ENCODE data around the gene ADCY4.

Gene ADCY4

GRCh38 chr14:24309538-24310264 is 25.2 kb downstream of the ADCY4 start, which contains the start of gene LTB4R2:
TSS of gene LTB4R2 (plus strand) at chr14:24310140. CDS start at chr14:24310665, 525 bp downstream.
- no peak for DNase-seq (ENCODE audit: extremely low read depth, low read depth)
- TF ChIP-seq CTCF (IDR thresholded peaks at IDR 0.05; ENCODE audit: low read depth, low read length) = no peak

GRCh38 chr14:24308342-24309124 is 26.3 kb downstream of the ADCY4 start:
- no peak for DNase-seq (ENCODE audit: extremely low read depth, low read depth)
- no peak for TF ChIP-seq CTCF (IDR thresholded peaks at IDR 0.05; ENCODE audit: low read depth, low read length)

- TF ChIP-seq CTCF (IDR thresholded peaks at IDR 0.05; ENCODE audit: low read depth, low read length) = peak; percentile 98
- DNase-seq (ENCODE audit: extremely low read depth, low read depth) = no peak
Observed at GRCh38 chr14:24307575-24308341, 27.1 kb downstream of the ADCY4 start, which contains the start of gene CIDEB. TSS of gene CIDEB (minus strand) at chr14:24307977. CDS start at chr14:24307858, 119 bp downstream.

GRCh38 chr14:24307156-24307574 is 27.7 kb downstream of the ADCY4 start:
- TF ChIP-seq CTCF (IDR thresholded peaks at IDR 0.05; ENCODE audit: low read depth, low read length) = no peak

GRCh38 chr14:24304019-24304387 is 30.9 kb downstream of the ADCY4 start:
- no peak for DNase-seq (ENCODE audit: extremely low read depth, low read depth)
- no peak for TF ChIP-seq CTCF (IDR thresholded peaks at IDR 0.05; ENCODE audit: low read depth, low read length)

More at GRCh38 chr14:24307156-24307574, 27.7 kb downstream of the ADCY4 start:
- no peak for DNase-seq (ENCODE audit: extremely low read depth, low read depth)

- DNase-seq (ENCODE audit: extremely low read depth, low read depth) = no peak
- no peak for TF ChIP-seq CTCF (IDR thresholded peaks at IDR 0.05; ENCODE audit: low read depth, low read length)
Observed at GRCh38 chr14:24300326-24300980, 34.4 kb downstream of the ADCY4 start.
